GM15510 (cell line): ENCODE results near the gene DDX10.

Experiments
- POLR2A ChIP-seq: IDR thresholded peaks from 3 replicates; pipeline ENCODE4 v1.6.1; 2011; ENCODE audit warnings: borderline replicate concordance; ENCODE audit not compliant: insufficient read length; ENCODE audit errors: extremely low read depth

Gene DDX10

GRCh38 chr11:108906826-108907225 is 242.0 kb downstream of the DDX10 start:
- no peak for TF ChIP-seq POLR2A

DNA sequence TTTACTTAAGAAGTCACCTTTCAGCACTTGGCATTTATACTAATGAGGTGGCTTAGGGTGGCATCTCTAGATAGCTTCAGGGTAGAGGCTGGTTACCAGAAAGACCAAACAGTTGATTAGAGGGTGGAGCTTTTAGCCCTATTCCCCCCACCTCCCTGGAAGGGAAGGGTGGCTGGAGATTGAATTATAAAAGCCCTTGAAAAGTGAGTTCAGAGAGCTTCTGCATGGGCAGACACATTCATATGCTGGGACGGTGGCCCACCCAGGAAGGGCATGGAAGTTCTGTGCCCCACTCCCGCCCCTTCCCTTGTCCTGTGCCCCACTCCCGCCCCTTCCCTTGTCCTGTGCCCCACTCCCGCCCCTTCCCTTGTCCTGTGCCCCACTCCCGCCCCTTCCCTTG is 244.2 kb downstream of the DDX10 start:
- no peak for TF ChIP-seq POLR2A

DNA sequence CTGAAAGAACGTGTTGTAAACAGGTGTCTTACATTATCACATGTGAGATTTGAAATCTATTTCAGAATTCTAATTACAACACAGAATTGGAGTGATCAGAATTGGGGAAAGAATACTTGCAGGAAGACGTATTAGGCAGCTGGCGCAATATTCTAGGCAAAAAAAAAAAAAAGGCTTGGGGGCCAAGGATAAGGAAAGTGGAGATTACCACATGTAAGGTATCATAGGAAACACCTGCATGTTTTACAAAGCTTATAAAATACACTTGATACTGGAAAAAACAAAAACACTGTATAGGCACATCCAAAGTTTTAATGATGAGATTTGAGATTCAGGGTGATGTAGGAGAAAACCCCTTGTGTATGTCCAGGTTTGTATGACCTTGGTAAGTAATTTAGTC is 245.1 kb downstream of the DDX10 start:
- TF ChIP-seq POLR2A, result no peak

GRCh38 chr11:108912581-108912980 is 247.7 kb downstream of the DDX10 start:
- TF ChIP-seq POLR2A, result no peak

- TF ChIP-seq POLR2A, result no peak
These were observed 248.3 kb downstream of the DDX10 start for GRCh38 chr11:108913204-108913603.

- TF ChIP-seq POLR2A, result no peak
These were observed 249.3 kb downstream of the DDX10 start for GRCh38 chr11:108914211-108914610.

DNA sequence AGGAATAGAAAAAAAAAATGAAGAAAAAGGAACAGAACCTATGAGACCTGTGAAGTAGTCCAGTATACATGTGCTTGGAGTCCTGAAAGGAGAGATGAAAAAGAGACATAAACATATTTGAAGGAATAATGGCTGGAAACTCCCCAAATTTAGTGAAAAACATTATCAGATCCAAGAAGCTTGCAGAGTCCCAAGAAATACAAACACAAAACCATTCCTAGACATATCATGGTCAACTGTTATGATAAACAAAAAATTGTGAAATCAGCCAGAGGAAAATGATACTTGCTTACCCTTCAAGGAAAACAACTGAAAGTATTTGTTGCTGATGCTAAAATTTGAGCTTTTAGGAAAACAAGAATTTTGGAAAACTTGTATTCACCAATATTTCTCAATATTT is 250.1 kb downstream of the DDX10 start:
- TF ChIP-seq POLR2A, result no peak

DNA sequence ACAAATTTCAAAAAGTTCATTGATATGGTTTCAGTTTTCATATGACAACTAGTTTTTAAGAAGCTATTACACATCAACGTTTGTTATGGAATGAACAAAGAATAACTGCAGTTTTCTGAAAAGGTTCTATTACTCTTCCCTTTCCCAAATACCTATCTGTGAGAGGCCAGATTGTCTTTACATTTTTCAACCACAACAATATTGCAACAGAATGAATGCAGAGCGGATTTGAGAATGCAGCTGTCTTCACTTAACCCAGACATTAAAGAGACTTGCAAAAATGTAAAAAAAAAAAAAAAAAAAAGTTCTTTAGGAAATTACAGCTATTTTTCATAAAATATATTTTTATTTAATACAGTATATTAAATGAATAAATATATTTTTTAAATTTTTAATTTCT is 250.8 kb downstream of the DDX10 start:
- TF ChIP-seq POLR2A, result no peak

DNA sequence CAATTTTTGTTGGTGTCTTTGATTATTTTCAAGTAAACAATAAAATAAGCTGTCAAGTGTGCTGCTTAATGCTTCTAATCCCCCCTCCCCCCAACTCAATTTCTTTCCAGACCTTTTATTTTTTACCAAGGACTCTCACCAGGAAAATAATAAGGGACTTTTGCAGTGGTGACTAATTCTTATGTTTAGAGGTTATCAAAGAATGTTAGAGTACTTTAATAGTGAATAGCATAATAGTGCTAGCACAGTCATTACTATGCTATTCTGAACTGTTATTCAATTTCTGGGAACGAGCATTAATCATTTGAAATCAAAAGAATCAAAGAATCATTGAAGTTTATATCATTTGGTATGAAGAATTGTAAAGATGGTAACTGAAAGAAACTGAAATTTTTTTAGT is 251.4 kb downstream of the DDX10 start:
- no peak for TF ChIP-seq POLR2A

DNA sequence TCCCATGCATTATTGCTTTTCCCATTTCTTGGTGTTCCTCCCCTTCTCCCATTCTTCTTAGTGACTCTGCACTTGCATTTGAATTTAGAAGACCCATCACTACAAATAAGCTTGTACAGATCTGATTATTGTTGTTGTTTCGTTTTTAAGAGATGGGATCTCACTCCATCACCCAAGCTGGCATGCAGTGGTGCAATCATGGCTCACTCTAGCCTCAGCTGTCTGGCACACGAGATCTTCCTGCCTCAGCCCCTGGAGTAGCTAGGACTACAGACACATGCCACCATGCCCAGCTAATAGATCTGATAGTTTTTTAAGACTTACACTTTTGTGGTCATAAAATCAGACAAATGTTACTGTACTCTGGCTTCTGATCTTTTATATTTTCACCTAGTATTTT is 252.1 kb downstream of the DDX10 start:
- TF ChIP-seq POLR2A, result no peak

GRCh38 chr11:108921211-108921610 is 256.3 kb downstream of the DDX10 start:
- no peak for TF ChIP-seq POLR2A

GRCh38 chr11:108922241-108922640 is 257.4 kb downstream of the DDX10 start:
- no peak for TF ChIP-seq POLR2A

- no peak for TF ChIP-seq POLR2A
These were observed 258.5 kb downstream of the DDX10 start for GRCh38 chr11:108923413-108923812.

DNA sequence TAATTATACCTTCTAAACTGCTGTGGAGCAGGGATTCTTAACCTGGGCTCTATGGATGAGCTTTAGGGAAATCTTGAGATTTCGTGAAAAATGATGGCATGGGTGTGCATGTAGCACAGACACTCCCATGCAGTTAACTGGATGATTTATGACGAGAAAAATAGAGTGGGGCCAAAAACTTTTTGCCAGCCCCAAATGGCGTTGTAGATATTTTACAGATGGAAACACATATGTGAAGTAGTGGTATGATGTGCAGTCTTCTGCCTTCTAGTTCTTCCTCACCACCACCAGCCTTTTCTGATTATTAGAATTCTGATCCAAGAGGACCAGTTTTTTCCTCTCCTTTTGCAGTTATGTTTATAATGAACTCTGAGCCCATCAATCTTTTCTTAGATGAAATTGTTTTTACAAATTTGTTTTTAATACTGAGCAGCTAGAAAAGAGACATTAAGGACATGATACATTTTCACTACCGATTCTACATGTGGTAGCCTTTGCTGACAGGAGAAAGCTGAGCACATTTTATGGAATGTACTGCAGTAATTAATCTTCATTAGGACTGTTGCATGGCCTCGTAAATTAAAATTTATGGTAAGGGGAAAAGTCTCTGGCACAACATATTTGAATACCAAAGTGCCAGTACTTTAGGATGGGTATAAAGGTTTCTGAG is 261.4 kb downstream of the DDX10 start:
- no peak for TF ChIP-seq POLR2A

GRCh38 chr11:108926841-108927577 is 262.1 kb downstream of the DDX10 start:
- no peak for TF ChIP-seq POLR2A
